Measurements from ENCODE around the gene ZNF334.

GRCh38 chr20:46548688-46549087 is 35.3 kb upstream of the ZNF334 start:
- no peak for TF ChIP-seq CTCF (IDR thresholded peaks at IDR 0.05)
- TF ChIP-seq EP300 (IDR thresholded peaks at IDR 0.05) = no peak
- no peak for TF ChIP-seq POLR2A (IDR thresholded peaks at IDR 0.05)
